DND-41 (cell line): Measurements from ENCODE around the gene AGFG2.

Experiments used
- CTCF ChIP-seq: IDR thresholded peaks from 2 replicates; pipeline ENCODE4 v1.5.1; 2012; ENCODE audit warnings: borderline replicate concordance, low read length, moderate library complexity, mild to moderate bottlenecking; ENCODE audit not compliant: poor library complexity, severe bottlenecking; ENCODE audit errors: extremely low read depth
- EZH2 ChIP-seq: IDR thresholded peaks from 3 replicates; pipeline ENCODE4 v1.6.1; 2012; ENCODE audit warnings: borderline replicate concordance, low read depth, mild to moderate bottlenecking, moderate library complexity, low read length, inconsistent platforms; ENCODE audit not compliant: severe bottlenecking

GRCh38 chr7:100540073-100540723 is 1.2 kb downstream of the AGFG2 start:
- TF ChIP-seq CTCF (no peak), EZH2 (no peak)
